HG02885 (cell line): ENCODE data around the gene PDZK1.
A peak's percentile ranks its signal among the peaks of the same experiment; 100 is the strongest.
"Not testable (repeated sequence)": the region's sequence is repeated elsewhere in the genome, so short reads cannot be mapped to it uniquely, and the experiment has no call there.

Experiments
- ATAC-seq: cut with Tn5 transposase; IDR thresholded peaks from one replicate; pipeline ENCODE4 v1.9.1; 2021; ENCODE audit warnings: mild to moderate bottlenecking; ENCODE audit not compliant: unreplicated experiment, poor library complexity

The PDZK1 gene

GRCh38 chr1:145707183-145707867 lies at the start of gene PDZK1:
PDZK1 (minus strand) TSS chr1:145707368; CDS start chr1:145688021, 19,347 bp downstream.
- ATAC-seq = no peak

- no peak for ATAC-seq
These were observed 44.4 kb upstream of the PDZK1 start for GRCh38 chr1:145751491-145752037.

DNA sequence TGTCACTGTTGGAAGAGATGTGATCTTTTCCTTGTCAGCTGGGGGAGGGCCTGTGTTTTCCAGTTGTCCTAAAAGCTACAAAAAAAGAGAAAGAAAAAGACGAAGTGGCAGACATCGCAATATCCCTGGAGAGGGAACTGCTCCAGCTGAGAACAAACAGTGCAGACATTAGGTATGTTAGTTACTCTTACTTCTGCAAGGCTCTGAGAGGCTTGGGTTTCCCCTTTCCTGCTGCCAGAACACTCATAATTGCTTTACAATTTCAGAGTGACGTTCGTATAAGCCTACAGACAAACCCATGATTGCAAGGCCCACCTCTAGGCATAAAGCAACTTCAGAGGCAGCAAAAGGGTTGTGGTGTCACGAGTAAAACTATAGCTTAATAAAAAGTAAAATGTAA lies 43.3 kb upstream of the PDZK1 start:
- no peak for ATAC-seq

DNA sequence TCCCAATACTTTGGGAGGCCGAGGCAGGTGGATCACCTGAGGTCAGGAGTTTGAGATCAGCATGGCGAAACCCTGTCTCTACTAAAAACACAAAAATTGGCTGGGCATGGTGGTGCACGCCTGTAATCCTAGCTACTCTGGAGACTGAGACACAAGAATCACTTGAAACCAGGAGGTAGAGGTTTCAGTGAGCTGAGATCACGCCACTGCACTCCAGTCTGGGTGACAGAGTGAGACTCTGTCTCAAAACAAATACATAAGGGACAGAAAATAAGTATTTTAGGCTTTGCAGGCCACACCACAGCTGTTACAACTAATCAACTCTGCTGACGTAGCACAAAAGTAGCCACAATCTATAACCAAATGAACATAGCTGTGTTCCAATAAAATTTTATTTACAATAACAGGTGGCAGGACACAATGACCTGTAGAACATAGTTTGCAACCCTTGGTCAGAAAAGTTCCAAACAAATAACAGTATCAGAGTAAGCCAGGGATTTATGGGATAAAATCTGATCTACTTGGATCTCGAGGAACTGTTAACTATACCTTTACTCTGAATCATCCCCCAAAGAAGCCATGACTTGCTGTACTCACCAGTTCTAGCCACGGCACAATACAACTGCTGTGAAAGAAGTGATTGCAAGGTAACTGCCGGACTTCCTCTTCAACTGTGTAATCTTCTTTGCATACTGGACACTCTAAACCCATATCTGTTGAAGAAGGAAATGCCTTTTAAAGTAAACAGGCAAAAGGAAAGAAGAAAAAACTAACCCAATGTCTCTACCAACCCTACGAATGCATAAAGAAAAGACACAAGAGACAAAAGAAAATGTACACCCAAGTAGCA lies 40.5 kb upstream of the PDZK1 start:
- ATAC-seq = no peak

DNA sequence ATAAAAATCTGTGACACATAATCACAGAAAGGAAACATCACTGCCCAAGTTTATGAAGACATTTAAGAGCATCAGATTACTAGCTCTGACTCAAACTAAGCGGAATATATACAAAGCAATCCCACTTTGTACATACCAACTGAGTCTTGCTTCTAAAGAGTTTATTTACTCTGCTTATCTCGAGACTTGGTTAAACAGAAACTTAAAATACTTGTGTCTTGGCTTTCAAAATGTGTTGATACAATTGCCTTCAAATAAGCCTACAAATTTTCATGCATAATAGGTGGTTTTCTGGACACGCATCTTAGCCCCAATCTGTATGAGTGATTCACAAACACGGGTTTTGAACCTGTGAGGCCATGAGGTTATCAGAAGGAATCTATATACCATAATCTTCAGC lies 33.1 kb upstream of the PDZK1 start:
- ATAC-seq = no peak

DNA sequence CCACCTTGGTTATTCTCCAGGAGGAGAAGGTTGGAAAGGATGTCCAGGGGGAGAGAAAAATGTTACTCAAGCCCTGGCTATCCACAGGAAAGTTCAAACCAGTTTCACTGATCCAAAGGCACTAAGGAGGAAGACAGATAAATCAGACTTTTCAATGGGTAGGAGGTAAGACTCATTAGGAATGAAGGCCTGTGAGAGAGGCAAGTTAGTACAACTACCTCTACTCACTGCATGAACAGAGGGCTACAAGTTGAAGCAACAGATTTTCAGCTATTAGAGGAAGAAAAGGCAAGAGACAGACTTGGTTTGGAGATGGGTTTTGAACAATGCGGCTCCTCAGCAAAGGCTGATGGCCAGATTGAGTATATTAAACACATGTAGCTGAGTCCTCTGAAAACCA lies 29.0 kb upstream of the PDZK1 start:
- ATAC-seq = no peak

- no peak for ATAC-seq
These were observed 23.7 kb upstream of the PDZK1 start for GRCh38 chr1:145730900-145731299.

DNA sequence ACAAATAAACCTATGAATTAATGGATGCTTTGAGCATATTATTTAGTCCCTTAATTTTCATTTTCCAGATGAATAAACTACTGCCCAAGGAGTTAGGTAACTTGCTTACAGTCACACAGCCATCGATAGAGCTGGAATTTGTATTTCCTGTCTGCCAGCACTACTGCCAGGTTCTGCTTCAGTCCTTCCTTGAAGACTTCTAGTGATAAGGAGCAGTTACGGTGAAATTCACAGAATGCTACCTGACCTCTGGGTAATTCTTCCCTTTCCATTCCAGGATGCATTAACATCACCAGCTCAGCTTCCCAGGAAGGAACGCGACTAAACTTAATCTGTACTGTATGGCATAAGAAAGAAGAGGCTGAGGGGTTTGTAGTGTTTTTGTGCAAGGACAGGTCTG lies 23.3 kb upstream of the PDZK1 start:
- ATAC-seq = no peak

DNA sequence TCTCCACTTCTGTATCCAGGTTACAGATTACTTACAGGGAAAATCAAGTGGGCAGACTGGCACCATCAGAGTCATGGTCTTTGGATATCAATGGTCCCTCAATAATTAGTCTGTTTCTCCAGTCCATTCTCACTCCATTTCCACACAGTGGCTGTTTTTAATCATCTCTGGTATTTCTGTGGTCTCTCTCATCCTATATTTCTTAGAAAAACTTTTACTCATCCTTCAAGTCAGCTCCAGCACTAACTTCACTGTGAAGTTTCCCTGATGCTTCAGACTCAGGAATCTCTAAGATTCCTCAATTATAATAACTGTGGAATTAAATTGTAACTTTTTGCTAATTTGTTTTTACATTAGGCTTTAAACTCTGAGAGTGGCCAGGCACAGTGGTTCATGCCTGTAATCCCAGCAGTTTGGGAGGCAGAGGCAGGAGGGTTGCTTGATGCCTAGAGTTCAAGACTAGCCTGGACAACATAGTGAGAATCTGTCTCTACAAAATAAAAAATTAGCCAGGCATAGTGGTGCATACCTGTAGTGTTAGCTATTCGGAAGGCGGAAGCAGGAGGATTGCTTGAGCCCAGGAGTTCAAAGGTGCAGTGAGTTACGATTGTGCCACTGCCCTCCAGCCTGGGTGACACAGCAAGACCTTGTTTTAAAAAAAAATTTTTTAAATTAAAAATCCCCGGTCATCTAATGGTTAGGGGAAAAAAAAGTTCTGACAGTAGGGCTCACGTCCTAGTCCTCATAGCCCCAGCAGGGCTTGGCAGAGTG lies 22.7 kb upstream of the PDZK1 start:
- no peak for ATAC-seq

GRCh38 chr1:145729196-145729595 lies 22.0 kb upstream of the PDZK1 start:
- no peak for ATAC-seq

DNA sequence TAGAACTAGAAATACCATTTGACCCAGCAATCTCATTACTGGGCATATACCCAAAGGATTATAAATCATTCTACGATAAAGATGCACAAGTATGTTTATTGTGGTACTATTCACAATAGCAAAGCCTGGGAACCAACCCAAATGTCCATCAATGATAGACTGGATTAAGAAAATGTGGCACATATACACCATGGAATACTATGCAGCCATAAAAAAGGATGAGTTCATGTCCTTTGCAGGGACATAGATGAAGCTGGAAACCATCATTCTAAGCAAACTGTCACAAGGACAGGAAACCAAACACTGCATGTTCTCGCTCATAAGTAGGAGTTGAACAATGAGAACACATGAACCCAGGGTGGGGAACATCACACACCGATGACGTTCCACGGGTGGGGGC lies 19.0 kb upstream of the PDZK1 start:
- not testable (repeated sequence) for ATAC-seq

DNA sequence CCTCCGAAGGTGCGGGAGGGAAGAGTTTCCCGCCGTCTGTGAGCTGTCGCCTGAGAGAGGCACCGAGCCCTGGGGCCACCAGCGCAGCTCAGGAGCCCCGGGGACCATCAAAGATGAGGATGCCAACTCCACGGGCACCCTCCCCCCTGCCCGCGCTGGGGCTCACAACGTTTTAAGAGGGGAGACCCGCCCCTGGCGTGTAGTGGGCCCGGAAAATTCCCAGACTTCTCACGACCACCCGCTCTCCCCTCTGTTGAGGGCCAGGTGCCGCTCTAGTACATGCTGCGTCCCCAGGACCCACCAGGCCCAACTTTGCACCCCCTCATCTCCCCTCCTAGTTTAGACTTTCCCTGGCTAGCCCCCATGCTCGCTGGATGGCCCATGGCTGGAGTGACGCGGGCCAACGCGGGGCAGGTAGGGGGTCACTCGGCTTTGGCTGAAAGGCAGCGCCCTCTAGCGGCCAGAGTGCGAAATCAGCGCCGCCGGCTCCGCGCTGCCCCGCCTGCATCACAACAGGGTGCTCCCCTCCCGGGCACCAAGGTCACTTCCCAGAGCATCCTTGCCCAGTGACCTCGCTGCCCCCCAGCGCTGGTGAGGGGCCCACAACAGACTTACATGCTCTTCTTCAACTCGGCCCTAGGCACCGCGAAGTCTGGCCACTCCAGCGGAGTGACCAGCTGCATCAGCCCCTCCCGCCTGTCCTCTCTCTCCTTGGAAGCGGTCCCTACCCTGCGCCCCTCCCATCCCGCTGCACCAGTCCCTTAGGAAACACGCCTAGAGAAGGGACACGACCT lies 13.9 kb upstream of the PDZK1 start:
- ATAC-seq = peak; percentile 63

DNA sequence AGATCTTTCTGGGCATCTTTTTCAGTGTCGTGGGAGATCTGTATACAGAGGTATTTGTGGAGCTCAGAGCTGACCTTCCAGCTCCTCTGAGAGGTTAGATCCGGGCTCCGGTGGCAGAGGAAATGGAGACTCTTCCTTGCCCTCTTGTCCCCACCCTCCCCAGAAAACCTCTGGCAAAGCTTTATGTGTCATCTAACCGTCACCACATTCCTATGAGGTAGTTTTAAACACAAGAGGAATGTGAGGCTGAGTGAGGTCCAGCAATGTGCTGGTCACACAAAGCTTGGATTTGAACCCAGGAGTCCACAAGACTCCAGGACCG lies 13.3 kb upstream of the PDZK1 start:
- ATAC-seq = no peak

DNA sequence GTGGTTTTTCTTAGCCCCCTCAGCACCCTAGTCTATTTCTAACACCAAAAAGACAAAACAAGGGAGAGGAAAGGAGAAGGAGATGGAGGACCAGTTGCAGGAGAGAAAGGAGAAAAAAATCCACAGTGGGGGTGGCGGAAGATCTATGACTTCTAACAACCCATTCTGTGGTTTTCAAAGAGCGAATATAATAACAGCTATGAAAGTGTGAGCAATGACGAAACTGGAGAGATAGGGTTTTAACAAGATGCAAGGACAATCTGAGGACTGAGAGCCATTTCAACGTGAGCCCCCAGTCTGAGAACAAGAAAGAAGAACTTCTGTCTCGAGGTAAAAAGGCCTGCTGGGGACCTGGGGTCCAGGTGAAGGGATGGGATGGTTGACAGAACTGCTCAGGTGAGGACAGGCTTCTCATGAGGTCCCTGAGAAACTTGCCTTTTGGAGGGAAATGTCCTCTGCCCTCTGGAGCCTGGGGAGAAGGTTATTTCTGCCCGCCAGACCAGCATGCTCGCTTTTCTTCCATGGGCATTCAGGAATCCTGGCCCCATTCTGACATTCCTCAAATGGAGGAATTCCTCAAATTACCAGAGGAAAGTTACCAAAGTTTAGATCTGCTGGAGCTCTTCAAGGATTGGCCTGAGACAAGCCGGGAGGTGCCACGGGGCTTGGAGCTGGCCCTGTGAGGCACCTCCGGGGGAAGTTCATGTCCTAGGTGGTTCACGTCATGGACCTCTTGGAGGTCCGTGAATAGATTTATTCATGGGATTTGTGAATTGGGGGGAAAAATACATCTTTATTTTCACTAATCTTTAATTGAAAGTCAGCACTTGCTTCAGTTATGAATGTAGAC lies 12.3 kb upstream of the PDZK1 start, which contains the start of gene CD160:
CD160 (plus strand) TSS at position 270 of the 850 bp plus-strand sequence. CDS start 8,829 bp downstream, outside the sequence.
- ATAC-seq = peak; percentile 59

DNA sequence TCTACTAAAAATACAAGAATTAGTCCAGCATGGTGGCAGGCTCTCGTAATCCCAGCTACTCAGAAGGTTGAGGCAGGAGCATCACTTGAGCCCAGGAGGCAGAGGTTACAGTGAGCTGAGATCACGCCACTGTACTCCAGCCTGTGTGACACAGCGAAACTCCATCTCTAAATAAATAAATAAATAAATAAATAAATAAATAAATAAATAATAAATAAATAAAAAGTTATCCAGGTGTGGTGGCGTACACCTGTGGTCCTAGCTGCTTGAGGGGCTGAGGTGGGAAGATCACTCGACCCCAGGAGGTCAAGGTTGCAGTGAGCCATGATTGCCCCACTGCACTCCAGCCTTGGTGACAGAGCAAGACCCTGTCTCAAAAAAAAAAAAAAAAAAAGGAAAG lies 11.3 kb upstream of the PDZK1 start:
- ATAC-seq = not testable (repeated sequence)

DNA sequence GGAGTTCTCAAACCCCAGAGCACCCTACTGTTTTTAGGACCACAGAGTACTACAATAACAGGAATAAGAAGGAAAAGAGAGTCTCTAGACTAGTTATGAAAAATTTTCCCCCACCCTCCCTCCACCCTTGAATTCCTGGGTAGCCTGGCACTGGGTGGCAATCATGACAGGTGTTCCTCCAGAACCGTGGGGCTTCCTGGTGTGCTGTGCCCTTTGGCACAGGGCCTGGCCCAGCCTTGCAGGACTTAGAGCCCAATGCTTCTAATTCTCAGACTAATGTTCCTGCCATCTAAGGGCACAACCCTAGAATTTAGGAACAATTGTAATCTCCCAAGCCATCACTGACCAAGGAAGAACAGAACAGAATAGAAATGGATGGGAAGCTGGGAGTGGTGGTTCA lies 10.7 kb upstream of the PDZK1 start:
- ATAC-seq = no peak

DNA sequence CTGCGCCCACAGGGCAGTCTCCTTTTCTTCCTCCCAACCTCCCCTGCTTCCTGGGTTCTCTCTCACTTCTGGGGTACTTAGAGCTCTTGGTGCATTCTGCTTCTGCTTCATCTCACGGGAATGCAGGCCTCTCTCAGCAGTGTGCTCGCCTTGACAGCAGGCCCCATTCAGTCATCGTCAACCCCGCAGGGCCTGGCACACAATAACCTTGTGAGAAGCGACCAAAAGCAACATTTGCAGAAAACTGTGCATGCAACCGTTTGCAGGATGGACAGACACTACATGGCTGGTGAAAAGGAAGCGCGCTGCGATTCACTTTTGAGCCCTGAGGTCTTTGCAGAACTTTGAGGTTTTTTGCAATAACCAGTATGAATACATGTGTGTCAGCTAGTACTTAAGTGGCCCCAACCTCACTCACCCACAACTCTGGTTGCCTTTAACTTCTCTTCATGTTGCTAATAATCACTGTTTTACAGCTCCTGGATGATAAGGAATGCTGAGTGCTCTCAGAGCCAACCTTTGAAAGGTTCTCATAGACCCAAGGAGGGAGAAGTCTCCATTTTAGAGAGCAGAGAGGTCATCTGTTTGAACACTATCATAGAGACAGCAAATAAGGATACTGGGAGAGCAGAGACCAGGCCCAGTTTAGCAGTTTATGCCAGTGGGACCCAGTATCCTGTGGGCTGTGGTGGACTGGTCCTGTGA lies 9.6 kb upstream of the PDZK1 start:
- no peak for ATAC-seq

DNA sequence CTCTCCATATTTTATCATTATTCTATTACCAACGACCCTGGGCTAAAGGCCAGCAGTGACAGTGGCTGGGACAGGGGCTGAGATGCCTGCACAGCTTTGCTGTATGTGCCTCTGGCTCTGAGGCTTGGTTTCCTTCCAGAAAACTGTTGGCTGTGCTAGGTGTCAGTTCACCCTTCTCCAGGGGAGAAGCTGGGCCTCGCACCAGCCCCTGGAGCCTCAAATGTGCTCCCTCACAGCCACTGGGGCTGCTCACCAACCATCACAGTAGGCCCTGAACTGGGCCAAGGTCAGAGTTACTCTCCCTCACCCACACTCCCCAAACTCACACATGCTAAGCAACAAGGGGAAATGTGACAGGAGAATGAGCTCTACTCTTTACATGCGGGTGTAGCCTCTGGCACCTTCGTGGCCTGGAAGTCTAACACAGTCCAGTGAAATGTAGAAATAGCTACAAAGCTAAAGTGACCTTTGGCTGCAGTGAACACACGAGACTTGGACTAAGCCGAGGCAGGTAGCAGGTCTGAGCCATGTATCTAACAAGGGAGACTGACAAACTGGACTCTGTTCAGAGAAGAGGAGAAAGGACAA lies 7.5 kb upstream of the PDZK1 start:
- no peak for ATAC-seq
